ENCODE results near the gene IL1RN. TPM values are rescaled to one million over a fixed set of nuclear protein-coding genes. Genes with fewer than 3 reads are reported as not detected.

The IL1RN gene
- total and polyA plus RNA-seq, 10 of the 15 experiments (the other 5 are each of a cell fraction or from before 2014, with no cell fraction given), result 0.04 TPM; not detected in 7

DNA sequence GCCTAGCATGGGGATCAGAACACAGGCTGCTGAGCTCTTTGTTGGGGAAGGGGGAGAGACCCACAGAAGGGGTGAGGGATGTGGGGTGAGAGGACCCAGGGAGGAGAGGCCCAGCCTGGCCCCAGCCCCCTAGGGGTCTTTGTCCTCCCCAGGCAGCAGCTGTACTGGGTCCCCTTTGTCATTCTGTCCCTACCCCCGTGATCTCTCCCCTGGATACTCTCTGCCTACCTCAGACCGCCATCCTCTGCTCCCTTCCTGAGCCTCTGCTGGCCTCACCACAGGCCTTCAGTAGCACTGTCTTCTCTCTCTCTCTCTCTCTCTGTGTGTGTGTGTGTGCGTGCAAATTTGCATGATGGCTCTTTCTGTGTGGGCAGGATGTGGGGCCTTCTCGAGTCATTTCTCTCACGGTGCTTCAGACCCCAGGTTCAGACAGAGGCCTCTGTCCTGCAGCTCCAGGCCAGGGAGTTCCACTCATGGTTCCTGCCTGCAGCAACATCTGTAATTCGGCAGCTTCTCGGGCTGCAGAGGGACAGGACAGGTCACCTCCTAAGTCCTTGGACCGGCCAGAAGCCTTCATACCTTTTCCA is 47.7 kb downstream of the IL1RN start (continued):
- peak; percentile 84; the same call in 1 of the 2 replicates for TF ChIP-seq ATF2 (IDR thresholded peaks at IDR 0.05; ENCODE audit: low read length)
- TF ChIP-seq, protein P1, sequence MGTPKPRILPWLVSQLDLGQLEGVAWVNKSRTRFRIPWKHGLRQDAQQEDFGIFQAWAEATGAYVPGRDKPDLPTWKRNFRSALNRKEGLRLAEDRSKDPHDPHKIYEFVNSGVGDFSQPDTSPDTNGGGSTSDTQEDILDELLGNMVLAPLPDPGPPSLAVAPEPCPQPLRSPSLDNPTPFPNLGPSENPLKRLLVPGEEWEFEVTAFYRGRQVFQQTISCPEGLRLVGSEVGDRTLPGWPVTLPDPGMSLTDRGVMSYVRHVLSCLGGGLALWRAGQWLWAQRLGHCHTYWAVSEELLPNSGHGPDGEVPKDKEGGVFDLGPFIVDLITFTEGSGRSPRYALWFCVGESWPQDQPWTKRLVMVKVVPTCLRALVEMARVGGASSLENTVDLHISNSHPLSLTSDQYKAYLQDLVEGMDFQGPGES (IDR thresholded peaks at IDR 0.05), result no peak
- peak; percentile 65; the same call in 1 of the 2 replicates for TF ChIP-seq CHD2 (IDR thresholded peaks at IDR 0.05; ENCODE audit: borderline replicate concordance, low read depth, low read length)
- 0 out of 2 replicates have a peak, but pooled peaks have one; percentile 17 for TF ChIP-seq ZNF384 (IDR thresholded peaks at IDR 0.05; ENCODE audit: borderline replicate concordance, low read depth, low read length)
- peak; percentile 87 for TF ChIP-seq MXI1 (IDR thresholded peaks at IDR 0.05; ENCODE audit: low read depth, low read length)
- TF ChIP-seq CEBPB (IDR thresholded peaks at IDR 0.05; ENCODE audit: borderline replicate concordance in 1 of 2, low read depth in 2 of 2, low read length in 2 of 2), result no peak
- TF ChIP-seq SPI1 (IDR thresholded peaks at IDR 0.05; ENCODE audit: borderline replicate concordance, insufficient read depth, low read depth, low read length), result peak; percentile 25; the same call in 1 of the 2 replicates
- TF ChIP-seq MEF2B (IDR thresholded peaks at IDR 0.05; ENCODE audit: partially characterized antibody, poor library complexity, severe bottlenecking), result peak; percentile 59
- TF ChIP-seq, protein P2, sequence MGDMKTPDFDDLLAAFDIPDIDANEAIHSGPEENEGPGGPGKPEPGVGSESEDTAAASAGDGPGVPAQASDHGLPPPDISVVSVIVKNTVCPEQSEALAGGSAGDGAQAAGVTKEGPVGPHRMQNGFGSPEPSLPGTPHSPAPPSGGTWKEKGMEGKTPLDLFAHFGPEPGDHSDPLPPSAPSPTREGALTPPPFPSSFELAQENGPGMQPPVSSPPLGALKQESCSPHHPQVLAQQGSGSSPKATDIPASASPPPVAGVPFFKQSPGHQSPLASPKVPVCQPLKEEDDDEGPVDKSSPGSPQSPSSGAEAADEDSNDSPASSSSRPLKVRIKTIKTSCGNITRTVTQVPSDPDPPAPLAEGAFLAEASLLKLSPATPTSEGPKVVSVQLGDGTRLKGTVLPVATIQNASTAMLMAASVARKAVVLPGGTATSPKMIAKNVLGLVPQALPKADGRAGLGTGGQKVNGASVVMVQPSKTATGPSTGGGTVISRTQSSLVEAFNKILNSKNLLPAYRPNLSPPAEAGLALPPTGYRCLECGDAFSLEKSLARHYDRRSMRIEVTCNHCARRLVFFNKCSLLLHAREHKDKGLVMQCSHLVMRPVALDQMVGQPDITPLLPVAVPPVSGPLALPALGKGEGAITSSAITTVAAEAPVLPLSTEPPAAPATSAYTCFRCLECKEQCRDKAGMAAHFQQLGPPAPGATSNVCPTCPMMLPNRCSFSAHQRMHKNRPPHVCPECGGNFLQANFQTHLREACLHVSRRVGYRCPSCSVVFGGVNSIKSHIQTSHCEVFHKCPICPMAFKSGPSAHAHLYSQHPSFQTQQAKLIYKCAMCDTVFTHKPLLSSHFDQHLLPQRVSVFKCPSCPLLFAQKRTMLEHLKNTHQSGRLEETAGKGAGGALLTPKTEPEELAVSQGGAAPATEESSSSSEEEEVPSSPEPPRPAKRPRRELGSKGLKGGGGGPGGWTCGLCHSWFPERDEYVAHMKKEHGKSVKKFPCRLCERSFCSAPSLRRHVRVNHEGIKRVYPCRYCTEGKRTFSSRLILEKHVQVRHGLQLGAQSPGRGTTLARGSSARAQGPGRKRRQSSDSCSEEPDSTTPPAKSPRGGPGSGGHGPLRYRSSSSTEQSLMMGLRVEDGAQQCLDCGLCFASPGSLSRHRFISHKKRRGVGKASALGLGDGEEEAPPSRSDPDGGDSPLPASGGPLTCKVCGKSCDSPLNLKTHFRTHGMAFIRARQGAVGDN (IDR thresholded peaks at IDR 0.05), result peak; percentile 92
- TF ChIP-seq USF2 (IDR thresholded peaks at IDR 0.05; ENCODE audit: borderline replicate concordance, low read depth, low read length), result no peak
- no peak for TF ChIP-seq TCF7 (IDR thresholded peaks at IDR 0.05; ENCODE audit: borderline replicate concordance)
- no peak for TF ChIP-seq HDAC2 (IDR thresholded peaks at IDR 0.05)
- no peak for TF ChIP-seq CBX3 (IDR thresholded peaks at IDR 0.05; ENCODE audit: borderline replicate concordance, low read depth)
- TF ChIP-seq PKNOX1 (IDR thresholded peaks at IDR 0.05), result peak; percentile 45; the same call in 1 of the 2 replicates
- peak; percentile 81 for TF ChIP-seq FOXM1 (IDR thresholded peaks at IDR 0.05; ENCODE audit: low read depth, low read length)
- TF ChIP-seq PAX5 (IDR thresholded peaks at IDR 0.05; ENCODE audit: borderline replicate concordance, low read depth, low read length), result peak; percentile 91
- peak in 1 of 2 experiments; percentile 69; a peak in 2 of 3 replicates for TF ChIP-seq EGR1 (IDR thresholded peaks at IDR 0.05; ENCODE audit: borderline replicate concordance in 1 of 2, low read depth in 2 of 2, low read length in 2 of 2)
- TF ChIP-seq, protein P3, sequence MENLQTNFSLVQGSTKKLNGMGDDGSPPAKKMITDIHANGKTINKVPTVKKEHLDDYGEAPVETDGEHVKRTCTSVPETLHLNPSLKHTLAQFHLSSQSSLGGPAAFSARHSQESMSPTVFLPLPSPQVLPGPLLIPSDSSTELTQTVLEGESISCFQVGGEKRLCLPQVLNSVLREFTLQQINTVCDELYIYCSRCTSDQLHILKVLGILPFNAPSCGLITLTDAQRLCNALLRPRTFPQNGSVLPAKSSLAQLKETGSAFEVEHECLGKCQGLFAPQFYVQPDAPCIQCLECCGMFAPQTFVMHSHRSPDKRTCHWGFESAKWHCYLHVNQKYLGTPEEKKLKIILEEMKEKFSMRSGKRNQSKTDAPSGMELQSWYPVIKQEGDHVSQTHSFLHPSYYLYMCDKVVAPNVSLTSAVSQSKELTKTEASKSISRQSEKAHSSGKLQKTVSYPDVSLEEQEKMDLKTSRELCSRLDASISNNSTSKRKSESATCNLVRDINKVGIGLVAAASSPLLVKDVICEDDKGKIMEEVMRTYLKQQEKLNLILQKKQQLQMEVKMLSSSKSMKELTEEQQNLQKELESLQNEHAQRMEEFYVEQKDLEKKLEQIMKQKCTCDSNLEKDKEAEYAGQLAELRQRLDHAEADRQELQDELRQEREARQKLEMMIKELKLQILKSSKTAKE (IDR thresholded peaks at IDR 0.05; ENCODE audit: low read depth, poor library complexity, severe bottlenecking), result peak; percentile 81

Measured in GM12878 (cell line).